Measurements from ENCODE around the gene ACOT4. TPM values are rescaled to one million over a fixed set of nuclear protein-coding genes. Genes with fewer than 3 reads are reported as not detected.

The ACOT4 gene
- total and polyA plus RNA-seq, 2 experiments from 2014 or later: 0.24 to 0.61 TPM

DNA sequence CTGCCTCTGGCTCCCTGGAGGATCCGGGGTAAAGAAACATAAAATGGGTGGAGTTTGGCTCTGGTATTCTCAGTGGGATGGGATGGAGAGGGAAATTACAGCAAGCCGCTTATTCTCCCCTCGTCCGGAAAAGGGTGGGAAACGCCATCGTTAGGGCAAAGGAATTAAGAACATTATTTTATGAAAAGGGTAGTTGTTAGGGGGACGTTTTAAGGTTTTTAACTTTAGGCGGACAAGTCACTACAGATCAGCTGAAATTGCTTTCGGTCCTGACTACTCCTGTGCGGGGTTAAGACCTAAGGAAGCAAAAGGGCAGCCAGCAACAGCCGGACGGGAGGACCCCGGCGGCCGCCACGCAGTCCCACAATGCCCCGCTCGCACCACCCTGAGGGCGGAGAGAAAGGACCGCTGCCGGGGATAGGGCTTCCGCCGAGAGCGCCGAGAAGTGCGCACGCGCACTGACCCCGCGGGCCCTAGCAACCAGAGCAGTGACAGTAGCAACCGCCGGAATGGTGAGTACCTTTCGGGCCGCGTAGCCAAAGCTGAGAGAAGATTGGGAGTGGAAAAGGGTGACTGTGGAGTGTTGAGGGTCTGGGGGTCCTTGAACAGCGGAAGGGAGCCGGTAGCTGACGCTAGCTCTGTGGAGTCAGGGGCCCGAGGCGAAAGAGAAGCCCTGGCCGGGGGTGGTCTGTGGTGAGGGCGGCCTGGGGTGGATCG is 53.0 kb downstream of the ACOT4 start, which contains the start of gene DNAL1:
Gene DNAL1 (plus strand): TSS at position 456 of the 717 bp plus-strand sequence. CDS start 54 bp downstream, at position 510.
- Histone ChIP-seq H3K9me3 (ENCODE audit: low read depth) (no peaks in the 10 kb centered on the region), H3K4me1 (ENCODE audit: low read depth) (peaks cover 7% of the 10 kb centered on the region), H3K27ac (peak within 1 kb of the TSS; percentile 57), H3K4me3 (peak within 1 kb of the TSS; percentile 81), H3K27me3 (no peaks in the 10 kb centered on the region), H3K36me3 (no peaks in the 10 kb centered on the region)
- TF ChIP-seq, protein P1, sequence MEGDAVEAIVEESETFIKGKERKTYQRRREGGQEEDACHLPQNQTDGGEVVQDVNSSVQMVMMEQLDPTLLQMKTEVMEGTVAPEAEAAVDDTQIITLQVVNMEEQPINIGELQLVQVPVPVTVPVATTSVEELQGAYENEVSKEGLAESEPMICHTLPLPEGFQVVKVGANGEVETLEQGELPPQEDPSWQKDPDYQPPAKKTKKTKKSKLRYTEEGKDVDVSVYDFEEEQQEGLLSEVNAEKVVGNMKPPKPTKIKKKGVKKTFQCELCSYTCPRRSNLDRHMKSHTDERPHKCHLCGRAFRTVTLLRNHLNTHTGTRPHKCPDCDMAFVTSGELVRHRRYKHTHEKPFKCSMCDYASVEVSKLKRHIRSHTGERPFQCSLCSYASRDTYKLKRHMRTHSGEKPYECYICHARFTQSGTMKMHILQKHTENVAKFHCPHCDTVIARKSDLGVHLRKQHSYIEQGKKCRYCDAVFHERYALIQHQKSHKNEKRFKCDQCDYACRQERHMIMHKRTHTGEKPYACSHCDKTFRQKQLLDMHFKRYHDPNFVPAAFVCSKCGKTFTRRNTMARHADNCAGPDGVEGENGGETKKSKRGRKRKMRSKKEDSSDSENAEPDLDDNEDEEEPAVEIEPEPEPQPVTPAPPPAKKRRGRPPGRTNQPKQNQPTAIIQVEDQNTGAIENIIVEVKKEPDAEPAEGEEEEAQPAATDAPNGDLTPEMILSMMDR (IDR thresholded peaks at IDR 0.05; ENCODE audit: low read depth, low read length): no peak
- peak; percentile 95 for DNase-seq (ENCODE audit: low read depth in 1 of 2, low spot score in 1 of 2)

DNA sequence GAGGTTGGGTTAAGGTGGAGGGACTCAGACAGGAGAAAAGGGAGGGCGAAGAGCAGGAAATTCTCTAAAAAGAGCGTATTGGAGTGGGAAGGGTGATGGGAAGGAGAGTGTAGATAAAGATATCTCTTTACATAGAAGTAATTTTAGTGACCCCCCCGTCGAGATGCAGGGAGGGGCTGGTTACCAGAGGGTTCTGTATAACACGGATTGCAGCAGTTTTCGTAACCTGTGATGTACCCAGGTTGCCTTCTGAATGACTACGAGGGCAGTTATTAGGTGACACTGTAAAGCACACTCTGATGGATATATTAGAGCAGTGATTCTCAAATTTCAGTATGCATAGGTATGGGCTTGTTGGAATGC is 53.6 kb downstream of the ACOT4 start:
- Histone ChIP-seq H3K9me3 (ENCODE audit: low read depth) (no peaks in the 10 kb centered on the region), H3K36me3 (no peaks in the 10 kb centered on the region), H3K27me3 (no peaks in the 10 kb centered on the region), H3K4me1 (ENCODE audit: low read depth) (peaks cover 7% of the 10 kb centered on the region), H3K27ac (no peak overlapping the region), H3K4me3 (peak overlapping the region; percentile 81)
- TF ChIP-seq, protein P1 (IDR thresholded peaks at IDR 0.05; ENCODE audit: low read depth, low read length): no peak
- no peak for DNase-seq (ENCODE audit: low read depth in 1 of 2, low spot score in 1 of 2)

Other genes starting within 250 kb of the ACOT4 start
- gene NUMB, start 133.3 kb upstream of the ACOT4 start, total RNA-seq: 33.8 and 35.6 TPM in 2 replicates
- 68.5 and 70.9 TPM in 2 replicates for gene NUMB, start 133.3 kb upstream of the ACOT4 start, polyA plus RNA-seq
- 32.0 and 34.4 TPM in 2 replicates for gene RIOX1, start 100.9 kb upstream of the ACOT4 start, total RNA-seq
- 20.3 and 24.7 TPM in 2 replicates for gene RIOX1, start 100.9 kb upstream of the ACOT4 start, polyA plus RNA-seq
- 5.8 and 8.3 TPM in 2 replicates for gene ACOT1, start 54.7 kb upstream of the ACOT4 start, total RNA-seq
- 7.1 and 8.7 TPM in 2 replicates for gene ACOT1, start 54.7 kb upstream of the ACOT4 start, polyA plus RNA-seq
- 0.14 and 0.21 TPM in 2 replicates for gene HEATR4, start 32.9 kb upstream of the ACOT4 start, total RNA-seq
- gene HEATR4, start 32.9 kb upstream of the ACOT4 start, polyA plus RNA-seq: 1.3 and 1.8 TPM in 2 replicates
- gene ACOT2, start 22.7 kb upstream of the ACOT4 start, total RNA-seq: 84.0 and 92.4 TPM in 2 replicates
- 67.1 and 84.3 TPM in 2 replicates for gene ACOT2, start 22.7 kb upstream of the ACOT4 start, polyA plus RNA-seq
- gene ACOT6, start 20.6 kb downstream of the ACOT4 start, total RNA-seq: 0.18 and 0.45 TPM in 2 replicates
- 0.59 TPM in 1 of 2 replicates, not detected in the other for gene ACOT6, start 20.6 kb downstream of the ACOT4 start, polyA plus RNA-seq
- 9.3 and 12.2 TPM in 2 replicates for gene DNAL1, start 53.1 kb downstream of the ACOT4 start, total RNA-seq
- gene DNAL1, start 53.1 kb downstream of the ACOT4 start, polyA plus RNA-seq: 12.4 and 19.4 TPM in 2 replicates
- 37.2 and 39.9 TPM in 2 replicates for gene PNMA1, start 122.5 kb downstream of the ACOT4 start, total RNA-seq
- 72.4 and 77.4 TPM in 2 replicates for gene PNMA1, start 122.5 kb downstream of the ACOT4 start, polyA plus RNA-seq

All from cardiac muscle cell (in vitro differentiated cells and primary cell).